Measurements from ENCODE around the gene CMTM1.
A peak's percentile ranks its signal among the peaks of the same experiment; 100 is the strongest.

CMTM1 gene

DNA sequence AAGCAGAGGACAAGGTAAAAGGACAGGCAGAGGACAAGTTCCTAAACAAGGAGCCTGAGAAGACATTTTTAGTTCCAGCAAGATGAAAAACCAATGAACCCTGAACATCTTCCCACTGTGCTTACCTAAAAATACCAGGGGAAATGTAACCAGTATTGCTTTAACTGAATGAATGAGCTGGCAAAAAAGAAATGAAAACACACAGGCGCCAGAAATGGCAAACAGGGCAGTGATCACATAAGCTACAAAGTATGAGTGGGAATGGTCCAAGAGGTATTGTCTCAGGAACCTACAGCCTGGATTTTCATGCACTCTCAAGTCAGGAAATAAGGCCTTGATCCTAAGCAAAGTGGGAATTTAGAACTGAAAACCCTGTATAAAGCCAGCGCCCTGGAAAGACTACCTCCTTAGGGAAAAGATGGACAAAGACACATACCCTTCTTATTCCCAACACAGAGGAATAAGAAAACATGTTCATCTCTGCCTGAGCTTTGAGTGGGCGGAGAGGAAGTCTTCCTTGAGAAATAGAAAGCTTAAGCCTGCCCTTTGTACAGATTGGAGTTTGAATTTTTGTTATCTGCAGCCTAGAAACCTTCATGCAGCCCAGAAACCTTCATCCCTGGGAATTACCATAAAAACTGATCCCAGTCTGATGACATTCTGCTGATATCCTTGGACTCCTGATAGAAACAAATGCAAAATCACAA, 15.2 kb downstream of the CMTM1 start:
- Histone ChIP-seq H2AFZ (ENCODE audit: low read depth) (no peak overlapping the region), H3K27ac (no peak overlapping the region), H3K4me2 (no peak overlapping the region), H3K4me3 (IDR thresholded peaks at IDR 0.05; ENCODE audit: insufficient read depth, low read depth, low read length) (no peak overlapping the region), H3K79me2 (ENCODE audit: insufficient read depth, low read depth) (no peaks in the 10 kb centered on the region), H3K36me3 (ENCODE audit: insufficient read depth) (no peaks in the 10 kb centered on the region), H4K20me1 (ENCODE audit: insufficient read depth) (no peaks in the 10 kb centered on the region), H3K27me3 (ENCODE audit: insufficient read depth, low read depth) (no peaks in the 10 kb centered on the region), H3K9ac (no peak overlapping the region), H3K4me1 (ENCODE audit: low read depth, poor library complexity, severe bottlenecking) (no peaks in the 10 kb centered on the region)
- TF ChIP-seq, protein P1, sequence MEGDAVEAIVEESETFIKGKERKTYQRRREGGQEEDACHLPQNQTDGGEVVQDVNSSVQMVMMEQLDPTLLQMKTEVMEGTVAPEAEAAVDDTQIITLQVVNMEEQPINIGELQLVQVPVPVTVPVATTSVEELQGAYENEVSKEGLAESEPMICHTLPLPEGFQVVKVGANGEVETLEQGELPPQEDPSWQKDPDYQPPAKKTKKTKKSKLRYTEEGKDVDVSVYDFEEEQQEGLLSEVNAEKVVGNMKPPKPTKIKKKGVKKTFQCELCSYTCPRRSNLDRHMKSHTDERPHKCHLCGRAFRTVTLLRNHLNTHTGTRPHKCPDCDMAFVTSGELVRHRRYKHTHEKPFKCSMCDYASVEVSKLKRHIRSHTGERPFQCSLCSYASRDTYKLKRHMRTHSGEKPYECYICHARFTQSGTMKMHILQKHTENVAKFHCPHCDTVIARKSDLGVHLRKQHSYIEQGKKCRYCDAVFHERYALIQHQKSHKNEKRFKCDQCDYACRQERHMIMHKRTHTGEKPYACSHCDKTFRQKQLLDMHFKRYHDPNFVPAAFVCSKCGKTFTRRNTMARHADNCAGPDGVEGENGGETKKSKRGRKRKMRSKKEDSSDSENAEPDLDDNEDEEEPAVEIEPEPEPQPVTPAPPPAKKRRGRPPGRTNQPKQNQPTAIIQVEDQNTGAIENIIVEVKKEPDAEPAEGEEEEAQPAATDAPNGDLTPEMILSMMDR (conservative IDR thresholded peaks at IDR 0.05; ENCODE audit: low read depth, low read length) = no peak

DNA sequence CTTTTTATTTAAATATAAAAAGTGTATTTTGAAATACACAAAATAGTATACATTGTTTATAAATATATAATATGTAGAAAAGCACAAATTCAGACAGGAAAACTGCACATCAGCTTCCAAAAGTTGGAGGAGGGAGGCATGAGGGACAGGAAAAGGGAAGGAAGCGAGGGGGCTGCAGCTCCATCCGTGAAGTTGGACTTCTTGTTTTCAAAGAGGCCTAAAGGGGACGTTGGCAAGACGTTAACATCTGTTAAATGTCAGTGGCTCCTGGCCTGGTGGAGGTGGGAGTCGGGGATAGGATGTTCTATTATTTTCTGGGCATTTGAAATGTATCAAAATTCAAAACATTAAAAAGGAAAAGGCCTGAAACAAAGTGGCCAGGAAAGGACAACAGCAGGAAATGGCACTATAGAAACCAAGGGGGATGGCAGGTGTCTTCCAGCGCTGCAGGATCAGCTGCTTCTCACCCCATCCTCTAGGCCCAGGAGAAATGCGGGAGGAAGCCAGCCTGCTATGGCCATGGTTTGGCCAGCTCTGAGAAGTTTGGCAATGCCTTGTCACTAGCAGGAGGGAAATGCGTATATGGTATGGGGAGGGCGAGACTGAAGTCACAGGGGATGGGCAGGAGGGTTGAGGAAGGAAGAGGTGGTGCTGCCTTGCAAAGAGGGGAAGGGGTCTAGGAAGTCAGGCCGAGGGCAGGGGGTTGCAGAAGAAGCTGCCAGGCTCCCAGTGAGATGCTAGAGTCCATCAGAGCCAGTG, 19.4 kb downstream of the CMTM1 start:
- Histone ChIP-seq H4K20me1 (ENCODE audit: insufficient read depth) (no peaks in the 10 kb centered on the region), H3K27ac (no peak overlapping the region), H3K4me1 (ENCODE audit: low read depth, poor library complexity, severe bottlenecking) (peaks cover 10% of the 10 kb centered on the region), H3K4me2 (no peak overlapping the region), H3K27me3 (ENCODE audit: insufficient read depth, low read depth) (no peaks in the 10 kb centered on the region; the same call in 1 of the 2 replicates), H3K79me2 (ENCODE audit: insufficient read depth, low read depth) (no peaks in the 10 kb centered on the region), H3K9ac (no peak overlapping the region), H3K36me3 (ENCODE audit: insufficient read depth) (no peaks in the 10 kb centered on the region), H3K4me3 (IDR thresholded peaks at IDR 0.05; ENCODE audit: insufficient read depth, low read depth, low read length) (no peak overlapping the region), H2AFZ (ENCODE audit: low read depth) (no peak overlapping the region)
- TF ChIP-seq, protein P1 (conservative IDR thresholded peaks at IDR 0.05; ENCODE audit: low read depth, low read length) = no peak

- Histone ChIP-seq H3K27ac (no peak overlapping the region), H3K4me2 (no peak overlapping the region), H3K9ac (no peak overlapping the region), H2AFZ (ENCODE audit: low read depth) (no peak overlapping the region), H3K36me3 (ENCODE audit: insufficient read depth) (no peaks in the 10 kb centered on the region), H3K27me3 (ENCODE audit: insufficient read depth, low read depth) (peaks cover 7% of the 10 kb centered on the region; the same call in 1 of the 2 replicates), H3K79me2 (ENCODE audit: insufficient read depth, low read depth) (no peaks in the 10 kb centered on the region), H4K20me1 (ENCODE audit: insufficient read depth) (no peaks in the 10 kb centered on the region), H3K4me1 (ENCODE audit: low read depth, poor library complexity, severe bottlenecking) (peaks cover 12% of the 10 kb centered on the region), H3K4me3 (IDR thresholded peaks at IDR 0.05; ENCODE audit: insufficient read depth, low read depth, low read length) (no peak overlapping the region)
- TF ChIP-seq, protein P1 (conservative IDR thresholded peaks at IDR 0.05; ENCODE audit: low read depth, low read length) = no peak
Observed at GRCh38 chr16:66587881-66588600, 21.8 kb downstream of the CMTM1 start.

GRCh38 chr16:66588981-66589713, 22.9 kb downstream of the CMTM1 start:
- H3K27ac ChIP-seq = no peak overlapping the region
- H3K9ac ChIP-seq = no peak overlapping the region
- TF ChIP-seq, protein P1 (conservative IDR thresholded peaks at IDR 0.05; ENCODE audit: low read depth, low read length) = peak; percentile 61
- H4K20me1 ChIP-seq (ENCODE audit: insufficient read depth) = no peaks in the 10 kb centered on the region
- H3K36me3 ChIP-seq (ENCODE audit: insufficient read depth) = no peaks in the 10 kb centered on the region
- H2AFZ ChIP-seq (ENCODE audit: low read depth) = no peak overlapping the region
- H3K4me1 ChIP-seq (ENCODE audit: low read depth, poor library complexity, severe bottlenecking) = peaks cover 12% of the 10 kb centered on the region
- H3K4me3 ChIP-seq (IDR thresholded peaks at IDR 0.05; ENCODE audit: insufficient read depth, low read depth, low read length) = no peak overlapping the region
- H3K4me2 ChIP-seq = no peak overlapping the region
- H3K79me2 ChIP-seq (ENCODE audit: insufficient read depth, low read depth) = no peaks in the 10 kb centered on the region
- H3K27me3 ChIP-seq (ENCODE audit: insufficient read depth, low read depth) = peaks cover 7% of the 10 kb centered on the region; the same call in 1 of the 2 replicates
